UCSD-AML1 (cell line): ENCODE measurements around the gene ACBD6.

ENCODE experiments used
- DNase-seq: peaks from one replicate; lab custom pipeline; 2025; ENCODE audit not compliant: unreplicated experiment; lab: John Stamatoyannopoulos, UW

Gene ACBD6

GRCh38 chr1:180376800-180377199 lies 125.6 kb downstream of the ACBD6 start:
- DNase-seq, result no peak

DNA sequence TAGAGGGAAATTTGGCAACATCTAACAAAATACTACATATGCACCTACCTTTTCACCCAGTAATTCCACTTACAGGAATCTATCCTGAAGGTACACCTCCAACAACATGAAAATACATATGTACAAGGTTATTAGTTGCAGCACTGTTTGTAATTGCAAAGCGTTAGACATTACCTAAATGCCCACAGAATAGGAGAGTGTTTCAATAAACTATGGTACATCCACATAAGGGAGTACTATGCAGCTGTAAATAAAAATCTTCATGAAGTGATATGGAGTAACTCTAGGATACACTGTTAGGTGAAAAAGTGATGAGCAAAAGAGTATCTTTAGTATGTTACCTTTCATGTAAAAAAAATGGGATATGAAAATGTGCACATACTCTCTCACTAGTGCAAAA lies 126.1 kb downstream of the ACBD6 start:
- DNase-seq, result no peak

- no peak for DNase-seq
Observed at GRCh38 chr1:180372728-180373127, 129.6 kb downstream of the ACBD6 start.

DNA sequence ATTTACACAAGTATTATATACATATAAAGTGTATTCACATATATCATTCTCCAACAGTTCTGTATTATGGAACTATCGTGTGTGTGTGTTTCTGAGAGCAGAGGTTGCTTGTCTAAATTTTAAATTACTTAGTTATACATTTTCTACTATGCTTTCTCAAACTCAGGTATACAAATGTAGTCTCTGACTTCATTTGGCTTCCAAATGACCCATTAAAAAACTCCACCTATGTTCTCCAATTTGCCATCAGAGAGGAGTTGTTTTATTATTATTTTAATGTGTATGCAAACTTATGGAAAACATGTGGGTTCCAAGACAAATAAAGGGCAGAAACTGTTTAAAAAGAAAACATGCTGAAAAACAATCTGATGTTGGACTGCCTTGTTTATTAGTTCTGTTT lies 131.8 kb downstream of the ACBD6 start:
- no peak for DNase-seq

DNA sequence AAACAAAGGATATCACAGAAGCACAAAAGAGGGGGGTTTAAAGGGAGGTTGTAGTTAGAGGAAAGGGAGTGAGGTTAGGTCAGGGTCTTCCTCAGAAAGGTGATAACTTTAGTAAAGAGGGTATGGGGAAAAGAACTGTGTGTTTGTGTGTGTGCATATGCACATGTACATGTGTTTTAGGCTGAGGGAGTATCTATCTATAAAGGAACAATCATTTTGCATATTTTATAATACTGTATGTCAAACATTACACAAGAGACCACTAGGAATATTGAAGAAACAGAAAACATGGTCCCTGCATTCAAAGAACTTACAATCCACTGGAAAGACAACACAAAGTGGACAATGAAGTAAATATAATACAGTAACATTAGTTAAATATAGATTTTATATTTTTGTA lies 132.2 kb downstream of the ACBD6 start:
- DNase-seq, result no peak

DNA sequence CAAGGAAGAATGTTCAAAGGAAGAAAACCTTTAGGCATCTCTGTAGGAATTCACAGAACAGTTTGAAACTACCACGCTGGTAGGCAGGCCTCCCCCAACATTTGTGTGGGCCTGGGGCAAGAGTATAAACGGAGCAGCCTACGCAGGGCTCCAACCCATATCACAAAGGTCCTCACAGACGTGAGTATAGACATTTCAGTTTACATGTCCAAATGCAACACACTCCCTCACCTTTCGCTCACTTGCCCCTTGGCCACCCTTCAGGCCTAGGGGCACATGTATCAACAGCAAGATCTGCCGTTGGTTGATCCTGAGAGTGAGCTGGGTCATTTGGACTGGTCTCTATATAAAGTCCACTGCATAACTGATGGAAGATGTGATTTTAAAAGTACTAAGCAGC lies 133.3 kb downstream of the ACBD6 start:
- DNase-seq, result no peak

DNA sequence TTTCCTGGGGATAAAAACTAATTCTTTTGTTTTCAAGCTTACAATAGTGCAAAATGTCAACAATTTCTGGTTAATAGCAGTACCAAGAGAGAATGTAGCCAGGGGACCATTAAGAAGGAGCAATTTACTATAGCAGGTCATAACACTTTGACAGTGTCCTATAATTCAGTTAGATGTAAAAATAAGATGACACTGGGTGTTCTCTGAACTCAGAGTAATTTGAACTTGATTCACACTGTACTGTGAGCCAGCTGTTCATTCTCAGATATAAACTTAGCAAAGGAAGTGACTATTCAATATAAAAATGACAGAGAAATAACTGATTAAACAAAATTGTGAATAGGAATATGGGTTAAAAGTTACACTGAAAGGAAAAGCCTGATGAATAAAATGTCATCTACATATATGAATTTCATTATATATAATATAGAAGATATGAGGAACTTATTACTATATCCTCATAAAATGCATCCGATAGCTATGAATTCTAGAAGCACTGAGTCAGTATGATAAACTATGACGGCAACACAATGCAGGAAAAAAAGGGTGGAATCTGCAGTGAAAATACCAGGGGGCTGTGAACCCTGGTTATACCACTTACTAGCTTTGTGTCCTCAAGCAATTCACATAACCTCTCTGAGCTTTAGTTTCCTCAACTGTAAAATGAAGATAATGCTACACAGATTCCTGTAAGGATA lies 135.9 kb downstream of the ACBD6 start:
- DNase-seq, result no peak

- no peak for DNase-seq
Observed at GRCh38 chr1:180365039-180365438, 137.3 kb downstream of the ACBD6 start.

GRCh38 chr1:180363246-180363995 lies 139.0 kb downstream of the ACBD6 start:
- no peak for DNase-seq

- no peak for DNase-seq
Observed at GRCh38 chr1:180360333-180361075, 141.9 kb downstream of the ACBD6 start.

- DNase-seq, result no peak
Observed at GRCh38 chr1:180358649-180359048, 143.7 kb downstream of the ACBD6 start.

- DNase-seq, result no peak
Observed at GRCh38 chr1:180353945-180354344, 148.4 kb downstream of the ACBD6 start.

- no peak for DNase-seq
Observed at GRCh38 chr1:180352588-180352987, 149.8 kb downstream of the ACBD6 start.

DNA sequence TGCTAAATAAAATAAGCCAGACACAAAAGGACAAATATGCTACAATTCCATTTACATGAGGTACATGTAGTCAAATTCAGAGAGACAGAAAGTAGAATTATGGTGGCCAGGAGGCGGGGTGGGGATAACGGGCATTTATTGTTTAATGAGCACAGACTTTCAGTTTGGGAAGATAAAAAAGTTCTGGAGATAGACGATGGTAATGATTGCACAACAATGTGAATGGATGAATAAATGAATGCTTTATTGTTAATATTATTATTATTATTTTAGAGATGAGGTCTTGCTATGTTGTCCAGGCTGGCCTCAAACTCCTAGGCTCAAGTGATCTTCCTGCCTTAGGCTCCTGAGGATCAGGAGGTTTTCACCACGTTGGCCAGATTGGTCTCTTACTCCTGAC lies 150.4 kb downstream of the ACBD6 start:
- no peak for DNase-seq

DNA sequence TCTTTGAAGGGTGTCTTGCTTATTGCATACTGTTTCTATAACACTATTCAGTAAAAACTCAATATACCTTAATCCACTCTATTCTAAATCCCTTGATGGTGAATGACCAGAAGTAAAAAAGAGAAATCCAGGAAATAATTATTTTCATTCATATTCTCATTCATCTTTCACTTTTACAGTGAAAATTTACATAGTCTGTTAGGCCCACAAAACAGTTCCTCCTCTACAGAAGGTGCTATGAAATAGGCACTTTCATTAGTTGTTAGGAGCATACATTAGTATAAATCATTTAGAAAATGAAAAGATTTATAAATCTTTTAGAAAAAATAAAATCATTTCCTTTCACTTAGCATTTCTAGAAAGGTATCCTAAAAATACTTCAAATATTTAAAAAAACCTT lies 157.2 kb downstream of the ACBD6 start:
- no peak for DNase-seq

- DNase-seq, result no peak
Observed at GRCh38 chr1:180343921-180344769, 158.2 kb downstream of the ACBD6 start.

DNA sequence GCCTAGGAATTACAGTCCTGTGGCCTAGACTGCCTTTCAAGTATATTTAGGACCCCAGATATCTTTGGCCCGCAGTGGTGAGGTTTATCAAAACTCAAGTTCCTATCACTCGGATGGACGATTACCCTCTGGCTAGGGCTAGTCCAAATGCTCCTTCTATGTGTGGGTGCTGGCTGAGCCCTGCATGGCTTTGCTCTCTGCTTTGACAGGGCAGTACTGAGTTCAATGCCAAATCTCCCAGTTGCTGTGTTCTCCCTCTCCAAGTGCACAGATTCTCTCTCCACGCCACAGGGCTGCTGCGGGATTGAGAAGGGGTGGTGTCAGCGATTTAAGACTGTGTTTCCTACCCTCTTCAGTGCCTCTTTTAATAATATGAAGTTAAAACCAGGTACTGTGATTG lies 175.3 kb downstream of the ACBD6 start:
- no peak for DNase-seq

DNA sequence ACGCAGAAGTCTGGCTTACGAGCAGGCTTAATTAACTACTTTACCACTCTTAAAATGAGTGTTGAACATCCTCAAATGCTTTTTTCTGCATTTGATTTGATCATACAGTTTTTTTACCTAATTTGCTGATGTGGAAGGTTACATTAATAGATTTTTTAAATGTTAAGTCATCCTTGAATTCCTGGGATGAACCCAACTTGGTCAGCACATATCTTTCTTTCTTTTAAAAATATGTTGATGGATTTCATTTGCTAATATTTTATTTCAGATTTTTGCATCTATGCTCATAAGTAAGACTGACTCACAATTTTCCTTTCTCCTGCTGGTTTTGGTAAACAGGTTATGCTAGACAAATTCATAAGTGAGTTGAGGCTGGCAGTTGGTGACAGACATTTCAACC lies 189.5 kb downstream of the ACBD6 start:
- no peak for DNase-seq

DNA sequence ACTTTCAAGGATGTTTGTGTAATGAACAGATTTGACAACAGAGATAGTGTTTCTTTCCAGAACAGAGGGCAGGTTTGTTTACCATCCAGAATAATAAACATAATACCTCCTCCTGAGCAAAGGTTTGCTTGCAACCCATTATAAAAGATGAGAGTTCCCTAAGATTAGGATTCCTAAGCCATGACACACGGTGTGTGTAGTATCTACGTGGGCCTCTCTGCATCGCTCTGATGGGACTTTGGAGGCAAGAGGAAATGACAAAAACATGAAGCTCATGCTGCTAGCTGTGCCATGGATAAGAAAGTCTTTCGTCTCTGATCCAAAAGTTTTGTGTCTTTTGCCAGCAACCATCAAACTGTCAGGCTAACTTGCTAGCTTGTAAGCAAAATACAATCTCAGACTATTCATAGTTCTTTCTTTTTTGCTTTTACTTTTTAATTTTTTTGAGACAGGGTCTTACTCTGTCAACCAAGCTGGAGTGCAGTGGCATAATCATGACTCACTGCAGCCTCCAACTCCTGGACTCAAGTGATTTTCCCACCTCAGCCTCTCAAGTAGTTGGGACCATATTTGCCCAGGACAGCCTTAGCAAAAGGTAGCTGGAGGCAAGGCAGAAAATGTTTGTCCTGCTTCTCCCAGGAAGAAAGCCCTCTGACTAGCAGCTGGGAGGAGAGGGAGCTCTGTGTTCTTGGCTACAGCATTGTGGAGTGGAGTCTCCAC lies 191.2 kb downstream of the ACBD6 start:
- no peak for DNase-seq

DNA sequence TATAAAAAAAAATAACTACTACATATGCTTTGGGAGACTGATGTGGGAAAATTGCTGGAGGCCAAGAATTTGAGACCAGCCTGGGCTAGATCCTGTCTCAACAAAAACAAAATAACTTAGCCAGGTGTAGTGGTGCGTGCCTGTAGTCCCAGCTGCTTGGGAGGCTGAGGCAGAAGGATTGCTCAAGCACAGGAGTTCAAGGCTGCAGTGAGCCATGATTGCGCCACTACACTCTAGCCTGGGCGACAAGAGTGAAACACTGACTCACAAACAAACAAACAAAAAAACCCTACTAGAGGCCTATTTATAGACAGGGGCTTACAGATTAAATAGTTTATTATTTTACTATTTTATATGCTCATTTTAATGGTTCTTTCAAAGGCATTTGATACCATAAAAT lies 192.3 kb downstream of the ACBD6 start:
- DNase-seq, result no peak

GRCh38 chr1:180309338-180309737 lies 193.0 kb downstream of the ACBD6 start:
- no peak for DNase-seq
